Smooth muscle cell (in vitro differentiated cells): ENCODE data around the gene GPR137. TPM values are rescaled to one million over a fixed set of nuclear protein-coding genes. Genes with fewer than 3 reads are reported as not detected.

Source experiments
- DNase-seq: peaks from one replicate; lab custom pipeline; 2025; ENCODE audit not compliant: unreplicated experiment; lab: John Stamatoyannopoulos, UW
- H2AFZ ChIP-seq: fragments of 200-600 bp; sonication (generic); 2 replicates; pipeline ENCODE4 v1.6.0; 2016; ENCODE audit warnings: antibody characterized with exemption, low read depth, mild to moderate bottlenecking
- H3F3A ChIP-seq: fragments of 200-600 bp; sonication (generic); 2 replicates; pipeline ENCODE4 v1.6.0; 2017; ENCODE audit warnings: antibody characterized with exemption, low read depth
- H3K27ac ChIP-seq: fragments of 200-600 bp; sonication (generic); 2 replicates; pipeline ENCODE4 v1.5.1; 2016; ENCODE audit warnings: low read depth, mild to moderate bottlenecking
- H3K27me3 ChIP-seq: fragments of 200-600 bp; sonication (generic); 2 replicates; pipeline ENCODE4 v1.6.1; 2016; ENCODE audit warnings: low read depth, mild to moderate bottlenecking
- H3K36me3 ChIP-seq: fragments of 200-600 bp; sonication (generic); 2 replicates; pipeline ENCODE4 v1.5.1; 2016; ENCODE audit warnings: low read depth
- H3K4me1 ChIP-seq: fragments of 200-600 bp; sonication (generic); 2 replicates; pipeline ENCODE4 v1.5.1; 2016; ENCODE audit warnings: low read depth
- H3K4me2 ChIP-seq: fragments of 200-600 bp; sonication (generic); 2 replicates; pipeline ENCODE4 v1.6.0; 2016; ENCODE audit warnings: mild to moderate bottlenecking
- H3K4me3 ChIP-seq: fragments of 200-600 bp; sonication (generic); 2 replicates; pipeline ENCODE4 v1.5.1; 2016; ENCODE audit warnings: mild to moderate bottlenecking
- H3K79me2 ChIP-seq: fragments of 200-600 bp; sonication (generic); 2 replicates; pipeline ENCODE4 v1.6.0; 2016; ENCODE audit warnings: low read depth, mild to moderate bottlenecking
- H3K9ac ChIP-seq: fragments of 200-600 bp; sonication (generic); 2 replicates; pipeline ENCODE4 v1.6.0; 2016; ENCODE audit warnings: low read depth
- H3K9me3 ChIP-seq: fragments of 200-600 bp; sonication (generic); replicated peaks from 2 replicates; pipeline ENCODE4 v1.5.1; 2016; ENCODE audit warnings: low read depth
- H4K20me1 ChIP-seq: fragments of 200-600 bp; sonication (generic); 2 replicates; pipeline ENCODE4 v1.6.0; 2016; ENCODE audit warnings: low read depth
- whole genome bisulfite sequencing: methylation state at CpG from one replicate; pipeline ENCODE4 v1.1.7; 2016; ENCODE audit warnings: low lambda C conversion rate; 5-methylcytosine and 5-hydroxymethylcytosine counted together
- polyA plus RNA-seq: library from polyadenylated mRNA; unstranded; fragments of >200 nt; fragmentation: Nextera tagmentation; extraction: Ambion mirVana; gene quantifications from 2 replicates; pipeline ENCODE4 v1.2.1, GENCODE V29; 2016
- total RNA-seq: library from RNA; depleted of rRNA; stranded (reverse); fragments of >200 nt; gene quantifications from 2 replicates; pipeline ENCODE4 v1.2.3, GENCODE V29; 2014
- TF ChIP-seq, protein P1 (sequence below): fragments of 200-600 bp; sonication (generic); IDR thresholded peaks from 2 replicates; pipeline ENCODE4 v1.5.1; 2017; ENCODE audit warnings: borderline replicate concordance, mild to moderate bottlenecking, antibody characterized with exemption; ENCODE audit not compliant: insufficient read depth, poor library complexity, severe bottlenecking

Gene GPR137
- total and polyA plus RNA-seq, 2 experiments from 2014 or later = 17.3 to 69.0 TPM

DNA sequence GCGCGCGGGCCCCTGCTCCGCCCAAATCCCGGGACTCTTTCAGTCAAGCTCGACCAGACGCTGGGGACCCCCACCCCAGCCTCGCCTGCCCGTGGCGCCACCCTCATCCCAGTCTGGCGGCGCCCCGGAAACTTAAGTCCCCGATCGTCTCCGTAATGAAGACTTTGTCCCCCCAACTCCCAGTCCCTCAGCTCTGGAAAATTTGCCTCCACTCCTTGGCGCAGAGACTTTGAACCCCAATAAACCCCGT is 34.0 kb upstream of the GPR137 start:
- Histone ChIP-seq H3K4me1 (peaks cover 19% of the 10 kb centered on the region), H3K9ac (peak overlapping the region; percentile 75), H2AFZ (peak overlapping the region; percentile 66), H3K27ac (no peak overlapping the region), H4K20me1 (peaks cover 29% of the 10 kb centered on the region), H3K9me3 (no peaks in the 10 kb centered on the region), H3K79me2 (peaks cover 8% of the 10 kb centered on the region), H3K36me3 (no peaks in the 10 kb centered on the region), H3K27me3 (no peaks in the 10 kb centered on the region), H3F3A (no peaks in the 10 kb centered on the region), H3K4me2 (peak overlapping the region; percentile 100), H3K4me3 (peak overlapping the region; percentile 92)
- TF ChIP-seq, protein P1, sequence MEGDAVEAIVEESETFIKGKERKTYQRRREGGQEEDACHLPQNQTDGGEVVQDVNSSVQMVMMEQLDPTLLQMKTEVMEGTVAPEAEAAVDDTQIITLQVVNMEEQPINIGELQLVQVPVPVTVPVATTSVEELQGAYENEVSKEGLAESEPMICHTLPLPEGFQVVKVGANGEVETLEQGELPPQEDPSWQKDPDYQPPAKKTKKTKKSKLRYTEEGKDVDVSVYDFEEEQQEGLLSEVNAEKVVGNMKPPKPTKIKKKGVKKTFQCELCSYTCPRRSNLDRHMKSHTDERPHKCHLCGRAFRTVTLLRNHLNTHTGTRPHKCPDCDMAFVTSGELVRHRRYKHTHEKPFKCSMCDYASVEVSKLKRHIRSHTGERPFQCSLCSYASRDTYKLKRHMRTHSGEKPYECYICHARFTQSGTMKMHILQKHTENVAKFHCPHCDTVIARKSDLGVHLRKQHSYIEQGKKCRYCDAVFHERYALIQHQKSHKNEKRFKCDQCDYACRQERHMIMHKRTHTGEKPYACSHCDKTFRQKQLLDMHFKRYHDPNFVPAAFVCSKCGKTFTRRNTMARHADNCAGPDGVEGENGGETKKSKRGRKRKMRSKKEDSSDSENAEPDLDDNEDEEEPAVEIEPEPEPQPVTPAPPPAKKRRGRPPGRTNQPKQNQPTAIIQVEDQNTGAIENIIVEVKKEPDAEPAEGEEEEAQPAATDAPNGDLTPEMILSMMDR = no peak
- 3% methylated on average over 6 of the region's 18 CpGs for WGBS
- no peak for DNase-seq

DNA sequence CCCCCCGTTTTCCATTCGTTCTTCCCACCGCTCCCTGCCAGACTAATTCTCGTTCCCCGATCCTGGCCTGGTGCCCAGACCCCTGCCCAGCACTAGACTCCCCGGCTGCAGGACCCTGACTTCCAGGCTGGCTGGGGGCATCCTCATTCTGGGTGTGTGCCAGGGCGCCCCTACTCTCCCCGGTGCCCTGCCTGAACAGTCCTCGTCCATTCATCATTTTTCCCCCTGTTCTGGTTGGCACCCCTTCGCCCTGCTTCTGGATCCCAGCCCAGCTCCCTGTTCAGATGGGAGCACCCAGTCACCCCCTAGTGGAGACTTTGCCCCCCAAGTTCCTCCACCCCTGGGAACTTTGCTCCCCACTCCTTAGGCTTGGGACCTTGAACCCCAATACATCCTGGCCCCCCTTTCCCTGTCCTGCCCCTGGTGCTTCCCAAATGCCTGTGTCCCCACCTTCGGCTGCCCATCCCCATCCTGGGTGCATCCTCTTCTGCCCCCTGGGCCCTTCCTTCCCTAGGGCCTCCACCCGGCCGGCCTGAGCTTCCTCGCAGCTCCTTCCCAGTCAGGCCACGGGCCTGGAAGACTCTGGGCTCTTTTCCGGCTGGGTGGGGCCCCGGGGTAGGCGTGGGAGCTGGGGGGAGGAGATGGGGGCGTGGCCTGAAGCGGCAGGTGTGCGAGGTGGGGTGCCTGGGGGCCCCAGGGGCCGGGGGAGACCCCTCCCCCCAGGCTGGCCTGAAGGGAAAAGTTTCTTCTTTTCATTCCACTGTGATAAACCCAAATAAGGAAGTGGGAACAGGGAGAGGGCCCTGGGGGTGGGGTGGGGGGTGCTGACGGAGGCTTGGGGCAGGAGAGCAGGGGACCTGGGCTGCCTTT is 33.4 kb upstream of the GPR137 start:
- no peak for DNase-seq
- 3% methylated on average over 21 of the region's 23 CpGs for WGBS
- Histone ChIP-seq H3F3A (no peaks in the 10 kb centered on the region), H3K36me3 (no peaks in the 10 kb centered on the region), H3K9ac (peak overlapping the region; percentile 75), H3K27me3 (no peaks in the 10 kb centered on the region), H3K4me1 (peaks cover 19% of the 10 kb centered on the region), H2AFZ (peak overlapping the region; percentile 66), H3K79me2 (peaks cover 8% of the 10 kb centered on the region), H3K9me3 (no peaks in the 10 kb centered on the region), H4K20me1 (peaks cover 30% of the 10 kb centered on the region), H3K27ac (no peak overlapping the region), H3K4me2 (peak overlapping the region; percentile 100), H3K4me3 (peak overlapping the region; percentile 92)
- TF ChIP-seq, protein P1 = peak; percentile 33

- Histone ChIP-seq H2AFZ (no peak overlapping the region), H4K20me1 (peaks cover 30% of the 10 kb centered on the region), H3K4me3 (peak overlapping the region; percentile 92), H3K4me1 (peaks cover 14% of the 10 kb centered on the region), H3F3A (no peaks in the 10 kb centered on the region), H3K9me3 (no peaks in the 10 kb centered on the region), H3K27me3 (no peaks in the 10 kb centered on the region), H3K36me3 (no peaks in the 10 kb centered on the region), H3K27ac (no peak overlapping the region), H3K79me2 (peaks cover 8% of the 10 kb centered on the region), H3K9ac (no peak overlapping the region), H3K4me2 (peak overlapping the region; percentile 100)
- WGBS = 86% methylated on average over 8 of the region's 8 CpGs
- TF ChIP-seq, protein P1 = no peak
- DNase-seq = no peak
Measured at GRCh38 chr11:64253043-64253442, 32.6 kb upstream of the GPR137 start.

DNA sequence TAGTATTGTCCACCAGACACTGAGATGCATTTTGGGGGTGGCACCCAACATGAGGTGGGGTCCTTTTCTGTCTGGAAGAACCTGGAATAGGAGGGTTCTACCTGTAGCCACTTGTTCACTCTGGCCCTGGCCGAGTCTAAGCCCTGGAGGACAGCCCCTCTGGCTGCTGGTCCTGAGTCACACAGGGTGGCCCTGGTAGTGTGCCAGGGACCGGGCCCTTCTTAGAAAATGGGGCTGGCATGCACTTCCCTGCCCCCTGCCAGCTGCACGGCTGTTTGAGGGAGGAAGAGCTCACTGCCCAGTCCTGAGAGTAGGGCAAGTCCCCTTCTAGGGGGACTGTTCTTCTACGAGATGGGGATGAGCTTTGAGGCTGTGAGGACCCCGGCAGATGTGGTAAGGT is 32.2 kb upstream of the GPR137 start:
- Histone ChIP-seq H3K9ac (no peak overlapping the region), H3K27me3 (no peaks in the 10 kb centered on the region), H3K27ac (no peak overlapping the region), H2AFZ (no peak overlapping the region), H4K20me1 (peaks cover 30% of the 10 kb centered on the region), H3F3A (no peaks in the 10 kb centered on the region), H3K36me3 (no peaks in the 10 kb centered on the region), H3K9me3 (no peaks in the 10 kb centered on the region), H3K4me3 (no peak overlapping the region), H3K79me2 (peaks cover 8% of the 10 kb centered on the region), H3K4me2 (no peak overlapping the region), H3K4me1 (peaks cover 14% of the 10 kb centered on the region)
- TF ChIP-seq, protein P1 = no peak
- WGBS = 91% methylated on average over 5 of the region's 5 CpGs
- DNase-seq = no peak
